Glomerular endothelial cell (primary cell): ENCODE results near the gene OTUD7B. TPM values are rescaled to one million over a fixed set of nuclear protein-coding genes. Genes with fewer than 3 reads are reported as not detected.

Experiments
- DNase-seq: peaks from one replicate; pipeline ENCODE4 v3.0.0-alpha.2; 2011; ENCODE audit warnings: low read depth, low spot score; ENCODE audit errors: extremely low read depth
- total RNA-seq: library from RNA; depleted of rRNA; stranded (reverse); fragments of >200 nt; gene quantifications from 2 replicates; pipeline ENCODE4 v1.2.3, GENCODE V29; 2015

The OTUD7B gene
- total RNA-seq, 1 donor from 2014 or later = 11.3 TPM

GRCh38 chr1:150005606-150006005, 4.9 kb downstream of the OTUD7B start:
- DNase-seq = no peak

GRCh38 chr1:150003801-150004200, 6.7 kb downstream of the OTUD7B start:
- DNase-seq = no peak

- no peak for DNase-seq
Observed at GRCh38 chr1:150002217-150002616, 8.3 kb downstream of the OTUD7B start.

- DNase-seq = no peak
Observed at GRCh38 chr1:150001415-150001814, 9.1 kb downstream of the OTUD7B start.

- no peak for DNase-seq
Observed at GRCh38 chr1:149997585-149998262, 12.8 kb downstream of the OTUD7B start.

GRCh38 chr1:149995927-149996326, 14.6 kb downstream of the OTUD7B start:
- no peak for DNase-seq

- no peak for DNase-seq
Observed at GRCh38 chr1:149993764-149994163, 16.8 kb downstream of the OTUD7B start.

- DNase-seq = no peak
Observed at GRCh38 chr1:149993181-149993580, 17.3 kb downstream of the OTUD7B start.

- DNase-seq = no peak
Observed at GRCh38 chr1:149987297-149987595, 23.3 kb downstream of the OTUD7B start.

GRCh38 chr1:149986486-149987296, 23.8 kb downstream of the OTUD7B start:
- no peak for DNase-seq

GRCh38 chr1:149979972-149980540, 30.5 kb downstream of the OTUD7B start:
- no peak for DNase-seq

- DNase-seq = no peak
Observed at GRCh38 chr1:149979245-149979971, 31.1 kb downstream of the OTUD7B start.

- DNase-seq = no peak
Observed at GRCh38 chr1:149978547-149979023, 31.9 kb downstream of the OTUD7B start.

GRCh38 chr1:149977345-149977744, 33.2 kb downstream of the OTUD7B start:
- DNase-seq = no peak

- DNase-seq = no peak
Observed at GRCh38 chr1:149972547-149972946, 38.0 kb downstream of the OTUD7B start.

- DNase-seq = no peak
Observed at GRCh38 chr1:149967646-149968045, 42.9 kb downstream of the OTUD7B start.

GRCh38 chr1:149967041-149967440, 43.5 kb downstream of the OTUD7B start:
- DNase-seq = no peak

- DNase-seq = no peak
Observed at GRCh38 chr1:149966405-149966804, 44.1 kb downstream of the OTUD7B start.

- no peak for DNase-seq
Observed at GRCh38 chr1:149965440-149965839, 45.1 kb downstream of the OTUD7B start.

GRCh38 chr1:149963358-149963757, 47.2 kb downstream of the OTUD7B start:
- no peak for DNase-seq

- DNase-seq = no peak
Observed at GRCh38 chr1:149962736-149963135, 47.8 kb downstream of the OTUD7B start.
